Neural cell (in vitro differentiated cells): ENCODE results near the gene INO80C. TPM values are rescaled to one million over a fixed set of nuclear protein-coding genes. Genes with fewer than 3 reads are reported as not detected.

Source experiments
- H2AFZ ChIP-seq: fragments of 200-600, 300-800 bp; sonication (generic), shearing (Covaris generic); 2 replicates; pipeline ENCODE4 v1.6.0; 2014; ENCODE audit warnings: low read depth, mild to moderate bottlenecking, antibody characterized with exemption, low read length, moderate library complexity
- H3F3A ChIP-seq: fragments of 200-600 bp; shearing (Covaris generic); 2 replicates; pipeline ENCODE4 v1.6.1; 2016; ENCODE audit warnings: mild to moderate bottlenecking, moderate library complexity, mixed read lengths, antibody characterized with exemption, low read length; ENCODE audit not compliant: insufficient read depth, poor library complexity, severe bottlenecking
- H3K27ac ChIP-seq: fragments of 200-600, 300-800 bp; sonication (generic), shearing (Covaris generic); 2 replicates; pipeline ENCODE4 v1.5.1; 2014; ENCODE audit warnings: mild to moderate bottlenecking, low read length, moderate library complexity
- H3K27me3 ChIP-seq: fragments of 300-800, 200-600 bp; sonication (generic), shearing (Covaris generic); 2 replicates; pipeline ENCODE4 v1.6.0; 2014; ENCODE audit warnings: mild to moderate bottlenecking, low read depth, low read length, moderate library complexity; ENCODE audit not compliant: insufficient read depth
- H3K36me3 ChIP-seq: fragments of 300-800, 200-600 bp; sonication (generic), shearing (Covaris generic); 2 replicates; pipeline ENCODE4 v1.5.1; 2014; ENCODE audit warnings: mild to moderate bottlenecking, antibody characterized with exemption, low read length, moderate library complexity; ENCODE audit not compliant: insufficient read depth
- H3K4me2 ChIP-seq: fragments of 300-800, 200-600 bp; sonication (generic), shearing (Covaris generic); 2 replicates; pipeline ENCODE4 v1.6.0; 2014; ENCODE audit warnings: mild to moderate bottlenecking, low read length
- H3K4me3 ChIP-seq: fragments of 300-800, 200-600 bp; sonication (generic), shearing (Covaris generic); 2 replicates; pipeline ENCODE4 v1.5.1; 2014; ENCODE audit warnings: mild to moderate bottlenecking, low read length, moderate library complexity
- H3K79me2 ChIP-seq: fragments of 200-600 bp; shearing (Covaris generic); replicated peaks from 2 replicates; pipeline ENCODE4 v1.6.0; 2014; ENCODE audit warnings: mild to moderate bottlenecking, low read length, moderate library complexity; ENCODE audit not compliant: insufficient read depth
- H3K9ac ChIP-seq: fragments of 300-800, 200-600 bp; sonication (generic), shearing (Covaris generic); 2 replicates; pipeline ENCODE4 v1.6.1; 2016; ENCODE audit warnings: mild to moderate bottlenecking, low read length, mixed read lengths
- H3K9me2 ChIP-seq: fragments of 200-600 bp; shearing (Covaris generic); 2 replicates; pipeline ENCODE4 v1.6.1; 2016; ENCODE audit warnings: mild to moderate bottlenecking, low read length, mixed read lengths; ENCODE audit not compliant: insufficient read depth
- H3K9me3 ChIP-seq: fragments of 200-600, 300-800 bp; sonication (generic), shearing (Covaris generic); 2 replicates; pipeline ENCODE4 v1.6.1; 2016; ENCODE audit warnings: mild to moderate bottlenecking, mixed run types, low read length, moderate library complexity, mixed read lengths
- H4K20me1 ChIP-seq: fragments of 200-600 bp; shearing (Covaris generic); 2 replicates; pipeline ENCODE4 v1.6.1; 2016; ENCODE audit warnings: mild to moderate bottlenecking, mixed run types; ENCODE audit not compliant: insufficient read depth
- EP300 ChIP-seq: fragments of 450-650 bp; conservative IDR thresholded peaks from 2 replicates; pipeline ENCODE4 v1.6.1; 2014; ENCODE audit warnings: antibody characterized with exemption, mild to moderate bottlenecking, moderate library complexity; ENCODE audit not compliant: poor library complexity, severe bottlenecking
- EZH2 ChIP-seq: fragments of 200-600, 300-800 bp; shearing (Covaris generic), sonication (generic); IDR thresholded peaks from 2 replicates; pipeline ENCODE4 v1.6.1; 2014; ENCODE audit warnings: antibody characterized with exemption, low read length, borderline replicate concordance, mild to moderate bottlenecking; ENCODE audit not compliant: insufficient read depth, poor library complexity, severe bottlenecking
- MXI1 ChIP-seq: fragments of 450-650 bp; conservative IDR thresholded peaks from 2 replicates; pipeline ENCODE4 v1.6.1; 2014; ENCODE audit warnings: antibody characterized with exemption, mild to moderate bottlenecking; ENCODE audit not compliant: poor library complexity, severe bottlenecking
- POLR2AphosphoS5 ChIP-seq: IDR thresholded peaks from 2 replicates; pipeline ENCODE4 v1.6.1; 2012
- RAD21 ChIP-seq: fragments of 450-650 bp; conservative IDR thresholded peaks from 2 replicates; pipeline ENCODE4 v1.6.1; 2014; ENCODE audit warnings: antibody characterized with exemption, mild to moderate bottlenecking, moderate library complexity
- SMC3 ChIP-seq: fragments of 450-650 bp; conservative IDR thresholded peaks from 2 replicates; pipeline ENCODE4 v1.6.1; 2014; ENCODE audit warnings: antibody characterized with exemption, mild to moderate bottlenecking, moderate library complexity; ENCODE audit not compliant: poor library complexity
- TAF1 ChIP-seq: IDR thresholded peaks from 2 replicates; pipeline ENCODE4 v1.6.1; 2012; ENCODE audit warnings: low read depth
- polyA plus RNA-seq: library from polyadenylated mRNA; depleted of rRNA; stranded (reverse); fragments of >200 nt; gene quantifications from 2 replicates; pipeline ENCODE4 v1.2.3, GENCODE V29; 2014
- TF ChIP-seq, protein P1 (sequence below): IDR thresholded peaks from 2 replicates; pipeline ENCODE4 v1.6.1; 2012; ENCODE audit warnings: borderline replicate concordance
- TF ChIP-seq, protein P2 (sequence below): fragments of 450-650 bp; IDR thresholded peaks from 2 replicates; pipeline ENCODE4 v1.5.1; 2014; ENCODE audit warnings: antibody characterized with exemption, mild to moderate bottlenecking, moderate library complexity; ENCODE audit not compliant: poor library complexity, severe bottlenecking

INO80C gene
- polyA plus RNA-seq, 1 donor from 2014 or later, result 30.5 TPM

DNA sequence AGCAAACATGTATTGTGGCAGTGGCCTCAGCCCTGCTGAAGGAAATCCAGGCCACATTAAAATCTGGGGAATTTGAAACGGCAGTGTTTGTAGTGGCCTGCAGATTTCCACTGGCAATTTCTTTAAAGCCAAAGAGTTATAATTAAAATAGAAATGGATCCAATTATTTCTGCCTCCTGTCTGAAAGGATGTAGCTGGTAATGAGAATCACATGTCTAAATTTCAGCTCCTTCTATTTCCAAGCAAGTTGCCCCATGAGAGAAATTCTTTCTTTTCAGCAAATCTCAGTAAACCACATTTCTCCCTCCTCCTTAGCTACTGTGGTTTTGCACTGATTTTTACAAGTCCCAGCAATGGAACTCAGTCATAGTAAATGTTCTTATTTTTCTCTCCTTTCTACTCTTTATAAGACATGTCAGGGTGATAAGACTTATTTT is 65.2 kb downstream of the INO80C start:
- no peaks in the 10 kb centered on the region for H3F3A ChIP-seq
- no peak overlapping the region for H2AFZ ChIP-seq
- H3K9me3 ChIP-seq, result no peaks in the 10 kb centered on the region
- no peaks in the 10 kb centered on the region for H3K79me2 ChIP-seq
- H3K36me3 ChIP-seq, result no peaks in the 10 kb centered on the region
- H3K9ac ChIP-seq, result no peak overlapping the region
- no peaks in the 10 kb centered on the region for H4K20me1 ChIP-seq
- no peaks in the 10 kb centered on the region for H3K9me2 ChIP-seq
- no peak for TF ChIP-seq EZH2
- TF ChIP-seq POLR2AphosphoS5, result no peak
- TF ChIP-seq EP300, result no peak
- TF ChIP-seq, protein P1, sequence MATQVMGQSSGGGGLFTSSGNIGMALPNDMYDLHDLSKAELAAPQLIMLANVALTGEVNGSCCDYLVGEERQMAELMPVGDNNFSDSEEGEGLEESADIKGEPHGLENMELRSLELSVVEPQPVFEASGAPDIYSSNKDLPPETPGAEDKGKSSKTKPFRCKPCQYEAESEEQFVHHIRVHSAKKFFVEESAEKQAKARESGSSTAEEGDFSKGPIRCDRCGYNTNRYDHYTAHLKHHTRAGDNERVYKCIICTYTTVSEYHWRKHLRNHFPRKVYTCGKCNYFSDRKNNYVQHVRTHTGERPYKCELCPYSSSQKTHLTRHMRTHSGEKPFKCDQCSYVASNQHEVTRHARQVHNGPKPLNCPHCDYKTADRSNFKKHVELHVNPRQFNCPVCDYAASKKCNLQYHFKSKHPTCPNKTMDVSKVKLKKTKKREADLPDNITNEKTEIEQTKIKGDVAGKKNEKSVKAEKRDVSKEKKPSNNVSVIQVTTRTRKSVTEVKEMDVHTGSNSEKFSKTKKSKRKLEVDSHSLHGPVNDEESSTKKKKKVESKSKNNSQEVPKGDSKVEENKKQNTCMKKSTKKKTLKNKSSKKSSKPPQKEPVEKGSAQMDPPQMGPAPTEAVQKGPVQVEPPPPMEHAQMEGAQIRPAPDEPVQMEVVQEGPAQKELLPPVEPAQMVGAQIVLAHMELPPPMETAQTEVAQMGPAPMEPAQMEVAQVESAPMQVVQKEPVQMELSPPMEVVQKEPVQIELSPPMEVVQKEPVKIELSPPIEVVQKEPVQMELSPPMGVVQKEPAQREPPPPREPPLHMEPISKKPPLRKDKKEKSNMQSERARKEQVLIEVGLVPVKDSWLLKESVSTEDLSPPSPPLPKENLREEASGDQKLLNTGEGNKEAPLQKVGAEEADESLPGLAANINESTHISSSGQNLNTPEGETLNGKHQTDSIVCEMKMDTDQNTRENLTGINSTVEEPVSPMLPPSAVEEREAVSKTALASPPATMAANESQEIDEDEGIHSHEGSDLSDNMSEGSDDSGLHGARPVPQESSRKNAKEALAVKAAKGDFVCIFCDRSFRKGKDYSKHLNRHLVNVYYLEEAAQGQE, result no peak
- TF ChIP-seq SMC3, result no peak
- no peak for TF ChIP-seq RAD21
- no peak for TF ChIP-seq MXI1
- no peak for TF ChIP-seq TAF1
- TF ChIP-seq, protein P2, sequence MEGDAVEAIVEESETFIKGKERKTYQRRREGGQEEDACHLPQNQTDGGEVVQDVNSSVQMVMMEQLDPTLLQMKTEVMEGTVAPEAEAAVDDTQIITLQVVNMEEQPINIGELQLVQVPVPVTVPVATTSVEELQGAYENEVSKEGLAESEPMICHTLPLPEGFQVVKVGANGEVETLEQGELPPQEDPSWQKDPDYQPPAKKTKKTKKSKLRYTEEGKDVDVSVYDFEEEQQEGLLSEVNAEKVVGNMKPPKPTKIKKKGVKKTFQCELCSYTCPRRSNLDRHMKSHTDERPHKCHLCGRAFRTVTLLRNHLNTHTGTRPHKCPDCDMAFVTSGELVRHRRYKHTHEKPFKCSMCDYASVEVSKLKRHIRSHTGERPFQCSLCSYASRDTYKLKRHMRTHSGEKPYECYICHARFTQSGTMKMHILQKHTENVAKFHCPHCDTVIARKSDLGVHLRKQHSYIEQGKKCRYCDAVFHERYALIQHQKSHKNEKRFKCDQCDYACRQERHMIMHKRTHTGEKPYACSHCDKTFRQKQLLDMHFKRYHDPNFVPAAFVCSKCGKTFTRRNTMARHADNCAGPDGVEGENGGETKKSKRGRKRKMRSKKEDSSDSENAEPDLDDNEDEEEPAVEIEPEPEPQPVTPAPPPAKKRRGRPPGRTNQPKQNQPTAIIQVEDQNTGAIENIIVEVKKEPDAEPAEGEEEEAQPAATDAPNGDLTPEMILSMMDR, result no peak
- H3K27ac ChIP-seq, result no peak overlapping the region
- H3K4me3 ChIP-seq, result no peak overlapping the region
- H3K27me3 ChIP-seq, result no peaks in the 10 kb centered on the region
- H3K4me2 ChIP-seq, result no peak overlapping the region

DNA sequence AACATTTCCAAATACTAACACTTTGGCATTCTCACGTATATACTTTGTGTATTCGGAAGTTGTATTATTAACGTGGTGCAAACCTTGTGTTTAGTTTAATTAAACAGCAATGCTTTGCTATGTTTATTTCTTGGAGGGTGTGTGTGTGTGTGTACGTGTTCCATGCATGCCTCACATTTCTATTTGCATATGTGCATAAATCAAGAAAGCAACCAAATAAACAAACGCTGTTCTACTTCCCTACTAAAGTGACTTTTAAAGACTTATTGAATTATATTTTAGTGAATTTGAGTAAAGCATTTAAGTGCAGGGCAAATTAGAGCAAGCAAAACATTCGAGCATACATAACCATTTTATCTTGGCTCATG is 66.4 kb downstream of the INO80C start:
- Histone ChIP-seq H3K79me2 (no peaks in the 10 kb centered on the region), H3K36me3 (no peaks in the 10 kb centered on the region), H2AFZ (no peak overlapping the region), H4K20me1 (no peaks in the 10 kb centered on the region), H3K9me3 (no peaks in the 10 kb centered on the region), H3K9me2 (no peaks in the 10 kb centered on the region), H3K4me2 (no peak overlapping the region), H3F3A (no peaks in the 10 kb centered on the region), H3K27me3 (no peaks in the 10 kb centered on the region), H3K9ac (no peak overlapping the region), H3K4me3 (no peak overlapping the region), H3K27ac (no peak overlapping the region)
- TF ChIP-seq RAD21 (no peak), SMC3 (no peak), EZH2 (no peak), POLR2AphosphoS5 (no peak), TAF1 (no peak), MXI1 (no peak), EP300 (no peak)
- TF ChIP-seq, protein P1, result no peak
- TF ChIP-seq, protein P2, result no peak
